ENCODE measurements around the gene HSBP1L1.
"Not testable (repeated sequence)": the region's sequence is repeated elsewhere in the genome, so short reads cannot be mapped to it uniquely, and the experiment has no call there.

HSBP1L1 gene

GRCh38 chr18:79953971-79954651 lies 10.3 kb upstream of the HSBP1L1 start:
- DNase-seq = no peak
- in situ Hi-C loops (cut with HindIII; ENCODE audit: low pct_ligation_motif_present, low pct_unique_long_range_greater_than_20kb, low sequenced_read_pairs) = no loop called here

- no peak for DNase-seq
- in situ Hi-C loops (cut with HindIII; ENCODE audit: low pct_ligation_motif_present, low pct_unique_long_range_greater_than_20kb, low sequenced_read_pairs) = no loop called here
These were observed 9.7 kb upstream of the HSBP1L1 start for GRCh38 chr18:79954791-79955190.

- no peak for DNase-seq
- in situ Hi-C loops (cut with HindIII; ENCODE audit: low pct_ligation_motif_present, low pct_unique_long_range_greater_than_20kb, low sequenced_read_pairs) = no loop called here
These were observed 9.0 kb upstream of the HSBP1L1 start for GRCh38 chr18:79955302-79956075.

GRCh38 chr18:79956276-79956675 lies 8.2 kb upstream of the HSBP1L1 start:
- no peak for DNase-seq
- in situ Hi-C loops (cut with HindIII; ENCODE audit: low pct_ligation_motif_present, low pct_unique_long_range_greater_than_20kb, low sequenced_read_pairs) = no loop called here

- no peak for DNase-seq
- in situ Hi-C loops (cut with HindIII; ENCODE audit: low pct_ligation_motif_present, low pct_unique_long_range_greater_than_20kb, low sequenced_read_pairs) = no loop called here
These were observed 5.5 kb upstream of the HSBP1L1 start for GRCh38 chr18:79958981-79959380.

- DNase-seq; in situ Hi-C loops (cut with HindIII; ENCODE audit: low pct_ligation_motif_present, low pct_unique_long_range_greater_than_20kb, low sequenced_read_pairs): not testable (repeated sequence)
These were observed 4.2 kb upstream of the HSBP1L1 start for GRCh38 chr18:79960161-79960801.

- DNase-seq = no peak
- in situ Hi-C loops (cut with HindIII; ENCODE audit: low pct_ligation_motif_present, low pct_unique_long_range_greater_than_20kb, low sequenced_read_pairs) = no loop called here
These were observed 3.4 kb upstream of the HSBP1L1 start for GRCh38 chr18:79960921-79961526.

GRCh38 chr18:79961527-79962291 lies 2.7 kb upstream of the HSBP1L1 start:
- no peak for DNase-seq
- in situ Hi-C loops (cut with HindIII; ENCODE audit: low pct_ligation_motif_present, low pct_unique_long_range_greater_than_20kb, low sequenced_read_pairs) = no loop called here

GRCh38 chr18:79962311-79962710 lies 2.1 kb upstream of the HSBP1L1 start:
- in situ Hi-C loops (cut with HindIII; ENCODE audit: low pct_ligation_motif_present, low pct_unique_long_range_greater_than_20kb, low sequenced_read_pairs) = no loop called here
- no peak for DNase-seq

- no peak for DNase-seq
- in situ Hi-C loops (cut with HindIII; ENCODE audit: low pct_ligation_motif_present, low pct_unique_long_range_greater_than_20kb, low sequenced_read_pairs) = no loop called here
These were observed 1.4 kb upstream of the HSBP1L1 start for GRCh38 chr18:79962835-79963657.

- in situ Hi-C loops (cut with HindIII; ENCODE audit: low pct_ligation_motif_present, low pct_unique_long_range_greater_than_20kb, low sequenced_read_pairs) = no loop called here
- no peak for DNase-seq
These were observed 649 bp upstream of the HSBP1L1 start for GRCh38 chr18:79963658-79964329.

GRCh38 chr18:79965119-79965902 lies 868 bp downstream of the HSBP1L1 start:
- DNase-seq = peak; percentile 55

GRCh38 chr18:79970419-79971133 lies 6.1 kb downstream of the HSBP1L1 start:
- no peak for DNase-seq
- in situ Hi-C loops (cut with HindIII; ENCODE audit: low pct_ligation_motif_present, low pct_unique_long_range_greater_than_20kb, low sequenced_read_pairs) = no loop called here

More at GRCh38 chr18:79965119-79965902, 868 bp downstream of the HSBP1L1 start:
- in situ Hi-C loops (cut with HindIII; ENCODE audit: low pct_ligation_motif_present, low pct_unique_long_range_greater_than_20kb, low sequenced_read_pairs) = no loop called here

- DNase-seq = no peak
- in situ Hi-C loops (cut with HindIII; ENCODE audit: low pct_ligation_motif_present, low pct_unique_long_range_greater_than_20kb, low sequenced_read_pairs) = no loop called here
These were observed 6.9 kb downstream of the HSBP1L1 start for GRCh38 chr18:79971211-79971952.

- no peak for DNase-seq
- in situ Hi-C loops (cut with HindIII; ENCODE audit: low pct_ligation_motif_present, low pct_unique_long_range_greater_than_20kb, low sequenced_read_pairs) = no loop called here
These were observed 7.5 kb downstream of the HSBP1L1 start for GRCh38 chr18:79971986-79972385.

All from ACHN (cell line).